ENCODE measurements around the gene SYTL2.
A peak's percentile ranks its signal among the peaks of the same experiment; 100 is the strongest.
"Not testable (repeated sequence)": the region's sequence is repeated elsewhere in the genome, so short reads cannot be mapped to it uniquely, and the experiment has no call there.

SYTL2 gene

GRCh38 chr11:85673393-85673792 is 137.5 kb downstream of the SYTL2 start:
- no peak for DNase-seq

- DNase-seq = no peak
Observed at GRCh38 chr11:85672105-85672902, 138.6 kb downstream of the SYTL2 start.

GRCh38 chr11:85670949-85671663 is 139.8 kb downstream of the SYTL2 start:
- not testable (repeated sequence) for DNase-seq

GRCh38 chr11:85668157-85668556 is 142.8 kb downstream of the SYTL2 start:
- DNase-seq = no peak

GRCh38 chr11:85666687-85667086 is 144.3 kb downstream of the SYTL2 start:
- no peak for DNase-seq

- DNase-seq = no peak
Observed at GRCh38 chr11:85665733-85666132, 145.2 kb downstream of the SYTL2 start.

- DNase-seq = peak; percentile 97
Observed at GRCh38 chr11:85664615-85665481, 146.1 kb downstream of the SYTL2 start, which contains the start of gene CREBZF. TSS of gene CREBZF (minus strand) at chr11:85665129. CDS start at chr11:85664875, 254 bp downstream.

GRCh38 chr11:85663753-85664614 is 147.0 kb downstream of the SYTL2 start:
- DNase-seq = peak; percentile 96

- no peak for DNase-seq
Observed at GRCh38 chr11:85663080-85663752, 147.7 kb downstream of the SYTL2 start.

GRCh38 chr11:85661972-85662664 is 148.8 kb downstream of the SYTL2 start:
- DNase-seq = no peak

- no peak for DNase-seq
Observed at GRCh38 chr11:85658180-85658579, 152.8 kb downstream of the SYTL2 start.

- no peak for DNase-seq
Observed at GRCh38 chr11:85656777-85657176, 154.2 kb downstream of the SYTL2 start.

GRCh38 chr11:85654343-85654742 is 156.6 kb downstream of the SYTL2 start:
- DNase-seq = not testable (repeated sequence)

- no peak for DNase-seq
Observed at GRCh38 chr11:85652786-85653447, 158.0 kb downstream of the SYTL2 start.

- DNase-seq = no peak
Observed at GRCh38 chr11:85651118-85651517, 159.8 kb downstream of the SYTL2 start.

GRCh38 chr11:85647604-85648299 is 163.2 kb downstream of the SYTL2 start, which contains the start of gene TMEM126A:
TSS of gene TMEM126A (plus strand) at chr11:85647967. CDS start at chr11:85650256, 2,289 bp downstream.
- peak; percentile 97 for DNase-seq

- no peak for DNase-seq
Observed at GRCh38 chr11:85647078-85647477, 163.9 kb downstream of the SYTL2 start.
